SK-N-SH (cell line): ENCODE results near the gene PCNT. TPM values are rescaled to one million over a fixed set of nuclear protein-coding genes. Genes with fewer than 3 reads are reported as not detected.
A peak's percentile ranks its signal among the peaks of the same experiment; 100 is the strongest.

Experiments
- CTCF ChIA-PET: fragments of 300-600, 350-600 bp; formaldehyde crosslinking; extraction: SDS; loops from one replicate; lab custom pipeline; 2021; lab: Yijun Ruan, JAX
- POLR2A ChIA-PET: fragments of 350-600 bp; sonication (Branson Sonifier 250); formaldehyde crosslinking; extraction: SDS; loops from one replicate; lab custom pipeline; 2020; ENCODE audit warnings: antibody characterized with exemption, inconsistent platforms; lab: Yijun Ruan, JAX
- DNase-seq: peaks from one replicate; pipeline ENCODE4 v3.0.0; 2012
- H2AFZ ChIP-seq: fragments of 200-600 bp; sonication (generic); 2 replicates; pipeline ENCODE4 v1.8.1; 2016; ENCODE audit warnings: antibody characterized with exemption, mild to moderate bottlenecking, low read depth
- H3F3A ChIP-seq: fragments of 200-600 bp; sonication (generic); replicated peaks from 2 replicates; pipeline ENCODE3; 2016; ENCODE audit warnings: antibody characterized with exemption, mild to moderate bottlenecking; ENCODE audit not compliant: insufficient read depth
- H3K27ac ChIP-seq, 2 experiments: fragments of 200-500 bp in 1 of 2; fragments of 200-600 bp in 1 of 2; sonication (Bioruptor generic) in 1 of 2; sonication (generic), shearing (Covaris generic) in 1 of 2; 2 replicates each; pipeline versions ENCODE4 v1.5.1 to v1.6.1; 2014 to 2016; ENCODE audit warnings: low read depth in 2 of 2, inconsistent platforms in 1 of 2, low read length in 1 of 2, mild to moderate bottlenecking in 1 of 2, mixed read lengths in 1 of 2
- H3K27me3 ChIP-seq: fragments of 200-600 bp; sonication (generic), shearing (Covaris generic); 2 replicates; pipeline ENCODE4 v1.6.1; 2016; ENCODE audit warnings: mixed run types; ENCODE audit not compliant: insufficient read depth
- H3K36me3 ChIP-seq, 2 experiments: fragments of 200-500 bp in 1 of 2; fragments of 200-600 bp in 1 of 2; sonication (Bioruptor generic) in 1 of 2; sonication (generic) in 1 of 2; replicated peaks in 1 of 2; 2 replicates each; pipeline versions ENCODE3 to v1.5.1; 2014 to 2016; ENCODE audit warnings: low read length in 1 of 2, mild to moderate bottlenecking in 1 of 2; ENCODE audit not compliant: insufficient read depth in 2 of 2, control insufficient read depth in 1 of 2
- H3K4me1 ChIP-seq, 2 experiments: fragments of 200-500 bp in 1 of 2; fragments of 200-600 bp in 1 of 2; sonication (Bioruptor generic) in 1 of 2; sonication (generic), shearing (Covaris generic) in 1 of 2; 2 replicates each; pipeline versions ENCODE4 v1.5.1 to v1.6.1; 2014 to 2016; ENCODE audit warnings: low read depth in 1 of 2, low read length in 1 of 2, mixed run types in 1 of 2; ENCODE audit not compliant: insufficient read depth in 2 of 2, control insufficient read depth in 1 of 2
- H3K4me2 ChIP-seq: fragments of 200-600 bp; sonication (generic), shearing (Covaris generic); 2 replicates; pipeline ENCODE4 v1.6.1; 2017; ENCODE audit warnings: mixed run types
- H3K4me3 ChIP-seq, 2 experiments: fragments of 200-500 bp in 1 of 2; fragments of 200-600 bp in 1 of 2; sonication (Bioruptor generic) in 1 of 2; sonication (generic), shearing (Covaris generic) in 1 of 2; 2 replicates each; pipeline versions ENCODE4 v1.5.1 to v1.8.1; 2014 to 2016; ENCODE audit warnings: low read depth in 2 of 2, inconsistent platforms in 1 of 2, low read length in 1 of 2, mild to moderate bottlenecking in 1 of 2, mixed read lengths in 1 of 2, moderate library complexity in 1 of 2
- H3K79me2 ChIP-seq: fragments of 200-600 bp; sonication (generic); 2 replicates; pipeline ENCODE4 v1.8.1; 2017; ENCODE audit warnings: mild to moderate bottlenecking; ENCODE audit not compliant: insufficient read depth
- H3K9ac ChIP-seq: fragments of 200-600 bp; sonication (generic); 2 replicates; pipeline ENCODE4 v1.6.1; 2017; ENCODE audit warnings: mixed run types
- H3K9me2 ChIP-seq: fragments of 200-600 bp; sonication (generic); 2 replicates; pipeline ENCODE4 v1.6.1; 2017; ENCODE audit warnings: mixed run types
- H3K9me3 ChIP-seq: fragments of 200-600 bp; sonication (generic); 2 replicates; pipeline ENCODE4 v1.6.1; 2017; ENCODE audit warnings: mixed run types, mild to moderate bottlenecking, moderate library complexity
- H4K20me1 ChIP-seq: fragments of 200-600 bp; sonication (generic); 2 replicates; pipeline ENCODE4 v1.6.1; 2017; ENCODE audit warnings: mild to moderate bottlenecking, mixed run types; ENCODE audit not compliant: insufficient read depth
- CHD2 ChIP-seq: fragments of 150-350 bp; IDR thresholded peaks from 2 replicates; pipeline ENCODE4 v1.6.1; 2018; ENCODE audit warnings: low read length; ENCODE audit not compliant: partially characterized antibody
- EP300 ChIP-seq, 2 experiments: IDR thresholded peaks; 2 replicates each; pipeline versions ENCODE4 v1.4.0 to v1.6.1; 2012; ENCODE audit warnings: borderline replicate concordance in 1 of 2, low read depth in 1 of 2, low read length in 1 of 2
- EZH2phosphoT487 ChIP-seq: fragments of 200-600 bp; sonication (generic); IDR thresholded peaks from 2 replicates; pipeline ENCODE4 v1.6.1; 2017; ENCODE audit warnings: low read depth, mixed run types, mild to moderate bottlenecking, antibody characterized with exemption, moderate library complexity, borderline replicate concordance
- FOXM1 ChIP-seq: IDR thresholded peaks from 2 replicates; pipeline ENCODE4 v1.4.0; 2012; ENCODE audit warnings: low read depth, mild to moderate bottlenecking
- GABPA ChIP-seq: IDR thresholded peaks from 2 replicates; pipeline ENCODE4 v1.4.0; 2012; ENCODE audit warnings: low read depth, mild to moderate bottlenecking
- IRF3 ChIP-seq: fragments of 150-350 bp; IDR thresholded peaks from 2 replicates; pipeline ENCODE4 v1.6.1; 2016; ENCODE audit warnings: mild to moderate bottlenecking, low read depth, low read length
- MAX ChIP-seq: IDR thresholded peaks from 2 replicates; pipeline ENCODE4 v1.4.0; 2012; ENCODE audit warnings: low read depth
- MEF2A ChIP-seq: IDR thresholded peaks from 2 replicates; pipeline ENCODE4 v1.4.0; 2012; ENCODE audit warnings: low read depth, borderline replicate concordance
- MXI1 ChIP-seq: IDR thresholded peaks from 2 replicates; pipeline ENCODE4 v1.6.1; 2012; ENCODE audit warnings: mild to moderate bottlenecking, low read depth, low read length, improper control_type of control experiment
- NFIC ChIP-seq: IDR thresholded peaks from 2 replicates; pipeline ENCODE4 v1.4.0; 2012; ENCODE audit warnings: borderline replicate concordance
- NRF1 ChIP-seq: IDR thresholded peaks from 2 replicates; pipeline ENCODE4 v1.6.1; 2012; ENCODE audit warnings: low read depth, mild to moderate bottlenecking, low read length
- POLR2AphosphoS5 ChIP-seq: IDR thresholded peaks from 2 replicates; pipeline ENCODE4 v1.6.1; 2012; ENCODE audit warnings: low read depth, low read length
- RFX5 ChIP-seq: IDR thresholded peaks from 2 replicates; pipeline ENCODE4 v1.6.1; 2012; ENCODE audit warnings: mild to moderate bottlenecking, improper control_type of control experiment, low read length
- SIN3A ChIP-seq: IDR thresholded peaks from 2 replicates; pipeline ENCODE4 v1.6.1; 2012; ENCODE audit warnings: low read depth, mild to moderate bottlenecking, low read length, moderate library complexity, borderline replicate concordance
- SMC3 ChIP-seq: IDR thresholded peaks from 2 replicates; pipeline ENCODE4 v1.6.1; 2012; ENCODE audit warnings: low read depth, low read length, improper control_type of control experiment
- TAF1 ChIP-seq: IDR thresholded peaks from 2 replicates; pipeline ENCODE4 v1.6.1; 2012; ENCODE audit warnings: low read depth, mild to moderate bottlenecking, low read length, moderate library complexity, borderline replicate concordance
- whole genome bisulfite sequencing: methylation state at CpG from one replicate; pipeline ENCODE4 v1.1.6; 2017; ENCODE audit warnings: low lambda C conversion rate; 5-methylcytosine and 5-hydroxymethylcytosine counted together
- polyA plus RNA-seq, 3 experiments: library from polyadenylated mRNA; depleted of rRNA; stranded (reverse); fragments of >200 nt; gene quantifications; 2 replicates each; pipeline ENCODE4 v1.2.3, GENCODE V29; 2012
- TF ChIP-seq, protein P1 (sequence below): IDR thresholded peaks from 2 replicates; pipeline ENCODE4 v1.6.1; 2012; ENCODE audit warnings: mild to moderate bottlenecking, low read depth, low read length, moderate library complexity
- TF ChIP-seq, protein P2 (sequence below): IDR thresholded peaks from 2 replicates; pipeline ENCODE4; 2012
- TF ChIP-seq, protein P3 (sequence below): IDR thresholded peaks from 2 replicates; pipeline ENCODE4 v1.4.0; 2012; ENCODE audit warnings: low read depth, borderline replicate concordance

Gene PCNT
- polyA plus RNA-seq (2012; rRNA removed), result 15.2 and 15.7 TPM in 2 replicates
- 7.6 and 10.0 TPM in 2 replicates for polyA plus RNA-seq (2012; cell fraction: cytosol; rRNA removed)
- 41.4 and 67.8 TPM in 2 replicates for polyA plus RNA-seq (2012; cell fraction: nucleus; rRNA removed)

GRCh38 chr21:46323710-46324389 is at the start of gene PCNT, which contains the start of gene C21orf58:
Gene PCNT (plus strand): TSS chr21:46324156. CDS start chr21:46324229, 73 bp downstream.
Gene C21orf58 (minus strand): TSS chr21:46323870. CDS start chr21:46322738, 1,132 bp downstream.
- peak; percentile 99 for DNase-seq
- H3F3A ChIP-seq, result peaks cover 16% of the 10 kb centered on the region
- H3K4me1 ChIP-seq, result peaks cover 15 to 40% of the 10 kb centered on the region in 2 experiments; a peak in 3 of 4 replicates
- H3K9me2 ChIP-seq, result no peaks in the 10 kb centered on the region
- peak within 1 kb of the TSS; percentile 92 for H3K27ac ChIP-seq
- peak within 1 kb of the TSS; percentile 95 for H3K9ac ChIP-seq
- peak within 1 kb of the TSS; percentile 72 for H2AFZ ChIP-seq
- H4K20me1 ChIP-seq, result peaks cover 8% of the 10 kb centered on the region; the same call in 1 of the 2 replicates
- TF ChIP-seq NRF1, result peak; percentile 82
- TF ChIP-seq EZH2phosphoT487, result no peak
- TF ChIP-seq MAX, result peak; percentile 40; the same call in 1 of the 2 replicates
- no peak for TF ChIP-seq RFX5
- peak; percentile 70; the same call in 1 of the 2 replicates for TF ChIP-seq POLR2AphosphoS5
- TF ChIP-seq NFIC, result no peak
- TF ChIP-seq, protein P1, sequence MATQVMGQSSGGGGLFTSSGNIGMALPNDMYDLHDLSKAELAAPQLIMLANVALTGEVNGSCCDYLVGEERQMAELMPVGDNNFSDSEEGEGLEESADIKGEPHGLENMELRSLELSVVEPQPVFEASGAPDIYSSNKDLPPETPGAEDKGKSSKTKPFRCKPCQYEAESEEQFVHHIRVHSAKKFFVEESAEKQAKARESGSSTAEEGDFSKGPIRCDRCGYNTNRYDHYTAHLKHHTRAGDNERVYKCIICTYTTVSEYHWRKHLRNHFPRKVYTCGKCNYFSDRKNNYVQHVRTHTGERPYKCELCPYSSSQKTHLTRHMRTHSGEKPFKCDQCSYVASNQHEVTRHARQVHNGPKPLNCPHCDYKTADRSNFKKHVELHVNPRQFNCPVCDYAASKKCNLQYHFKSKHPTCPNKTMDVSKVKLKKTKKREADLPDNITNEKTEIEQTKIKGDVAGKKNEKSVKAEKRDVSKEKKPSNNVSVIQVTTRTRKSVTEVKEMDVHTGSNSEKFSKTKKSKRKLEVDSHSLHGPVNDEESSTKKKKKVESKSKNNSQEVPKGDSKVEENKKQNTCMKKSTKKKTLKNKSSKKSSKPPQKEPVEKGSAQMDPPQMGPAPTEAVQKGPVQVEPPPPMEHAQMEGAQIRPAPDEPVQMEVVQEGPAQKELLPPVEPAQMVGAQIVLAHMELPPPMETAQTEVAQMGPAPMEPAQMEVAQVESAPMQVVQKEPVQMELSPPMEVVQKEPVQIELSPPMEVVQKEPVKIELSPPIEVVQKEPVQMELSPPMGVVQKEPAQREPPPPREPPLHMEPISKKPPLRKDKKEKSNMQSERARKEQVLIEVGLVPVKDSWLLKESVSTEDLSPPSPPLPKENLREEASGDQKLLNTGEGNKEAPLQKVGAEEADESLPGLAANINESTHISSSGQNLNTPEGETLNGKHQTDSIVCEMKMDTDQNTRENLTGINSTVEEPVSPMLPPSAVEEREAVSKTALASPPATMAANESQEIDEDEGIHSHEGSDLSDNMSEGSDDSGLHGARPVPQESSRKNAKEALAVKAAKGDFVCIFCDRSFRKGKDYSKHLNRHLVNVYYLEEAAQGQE, result peak; percentile 45; the same call in 1 of the 2 replicates
- TF ChIP-seq SIN3A, result peak; percentile 9; the same call in 1 of the 2 replicates
- peak; percentile 83 for TF ChIP-seq CHD2
- TF ChIP-seq TAF1, result peak; percentile 90
- TF ChIP-seq FOXM1, result peak; percentile 51; the same call in 1 of the 2 replicates
- TF ChIP-seq, protein P2, sequence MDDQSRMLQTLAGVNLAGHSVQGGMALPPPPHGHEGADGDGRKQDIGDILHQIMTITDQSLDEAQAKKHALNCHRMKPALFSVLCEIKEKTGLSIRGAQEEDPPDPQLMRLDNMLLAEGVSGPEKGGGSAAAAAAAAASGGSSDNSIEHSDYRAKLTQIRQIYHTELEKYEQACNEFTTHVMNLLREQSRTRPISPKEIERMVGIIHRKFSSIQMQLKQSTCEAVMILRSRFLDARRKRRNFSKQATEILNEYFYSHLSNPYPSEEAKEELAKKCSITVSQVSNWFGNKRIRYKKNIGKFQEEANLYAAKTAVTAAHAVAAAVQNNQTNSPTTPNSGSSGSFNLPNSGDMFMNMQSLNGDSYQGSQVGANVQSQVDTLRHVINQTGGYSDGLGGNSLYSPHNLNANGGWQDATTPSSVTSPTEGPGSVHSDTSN, result 0 out of 2 replicates have a peak, but pooled peaks have one; percentile 8
- no peak for TF ChIP-seq MEF2A
- TF ChIP-seq, protein P3, sequence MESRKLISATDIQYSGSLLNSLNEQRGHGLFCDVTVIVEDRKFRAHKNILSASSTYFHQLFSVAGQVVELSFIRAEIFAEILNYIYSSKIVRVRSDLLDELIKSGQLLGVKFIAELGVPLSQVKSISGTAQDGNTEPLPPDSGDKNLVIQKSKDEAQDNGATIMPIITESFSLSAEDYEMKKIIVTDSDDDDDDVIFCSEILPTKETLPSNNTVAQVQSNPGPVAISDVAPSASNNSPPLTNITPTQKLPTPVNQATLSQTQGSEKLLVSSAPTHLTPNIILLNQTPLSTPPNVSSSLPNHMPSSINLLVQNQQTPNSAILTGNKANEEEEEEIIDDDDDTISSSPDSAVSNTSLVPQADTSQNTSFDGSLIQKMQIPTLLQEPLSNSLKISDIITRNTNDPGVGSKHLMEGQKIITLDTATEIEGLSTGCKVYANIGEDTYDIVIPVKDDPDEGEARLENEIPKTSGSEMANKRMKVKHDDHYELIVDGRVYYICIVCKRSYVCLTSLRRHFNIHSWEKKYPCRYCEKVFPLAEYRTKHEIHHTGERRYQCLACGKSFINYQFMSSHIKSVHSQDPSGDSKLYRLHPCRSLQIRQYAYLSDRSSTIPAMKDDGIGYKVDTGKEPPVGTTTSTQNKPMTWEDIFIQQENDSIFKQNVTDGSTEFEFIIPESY, result no peak
- TF ChIP-seq IRF3, result peak; percentile 86
- peak; percentile 86 for TF ChIP-seq MXI1
- TF ChIP-seq SMC3, result no peak
- no peak for TF ChIP-seq EP300 (IDR thresholded peaks at IDR 0.05; ENCODE audit: borderline replicate concordance in 1 of 2, low read depth in 1 of 2, low read length in 1 of 2)
- peak; percentile 7; the same call in 1 of the 2 replicates for TF ChIP-seq GABPA
- POLR2A ChIA-PET, result no interaction called here
- peak within 1 kb of the TSS; percentile 81 to 96 for H3K4me3 ChIP-seq
- under 1% methylated on average over 20 of the region's 76 CpGs for WGBS
- H3K4me2 ChIP-seq, result peak within 1 kb of the TSS; percentile 100
- CTCF ChIA-PET, result interaction anchor here (0.7 kb wide), 1 partner anchor 79 kb away, joined by 3 read pairs; no protein-coding TSS in a partner anchor
- H3K36me3 ChIP-seq, result peaks cover 2 to 13% of the 10 kb centered on the region in 2 experiments
- no peaks in the 10 kb centered on the region for H3K27me3 ChIP-seq
- peaks cover 81% of the 10 kb centered on the region for H3K79me2 ChIP-seq
- H3K9me3 ChIP-seq, result no peaks in the 10 kb centered on the region
